HG02938 (cell line): ENCODE data around the gene POLR3B.
"Not testable (repeated sequence)": the region's sequence is repeated elsewhere in the genome, so short reads cannot be mapped to it uniquely, and the experiment has no call there.

ENCODE experiments used
- ATAC-seq: cut with Tn5 transposase; IDR thresholded peaks from one replicate; pipeline ENCODE4 v1.9.1; 2021; ENCODE audit warnings: mild to moderate bottlenecking, moderate library complexity; ENCODE audit not compliant: unreplicated experiment

Gene POLR3B

DNA sequence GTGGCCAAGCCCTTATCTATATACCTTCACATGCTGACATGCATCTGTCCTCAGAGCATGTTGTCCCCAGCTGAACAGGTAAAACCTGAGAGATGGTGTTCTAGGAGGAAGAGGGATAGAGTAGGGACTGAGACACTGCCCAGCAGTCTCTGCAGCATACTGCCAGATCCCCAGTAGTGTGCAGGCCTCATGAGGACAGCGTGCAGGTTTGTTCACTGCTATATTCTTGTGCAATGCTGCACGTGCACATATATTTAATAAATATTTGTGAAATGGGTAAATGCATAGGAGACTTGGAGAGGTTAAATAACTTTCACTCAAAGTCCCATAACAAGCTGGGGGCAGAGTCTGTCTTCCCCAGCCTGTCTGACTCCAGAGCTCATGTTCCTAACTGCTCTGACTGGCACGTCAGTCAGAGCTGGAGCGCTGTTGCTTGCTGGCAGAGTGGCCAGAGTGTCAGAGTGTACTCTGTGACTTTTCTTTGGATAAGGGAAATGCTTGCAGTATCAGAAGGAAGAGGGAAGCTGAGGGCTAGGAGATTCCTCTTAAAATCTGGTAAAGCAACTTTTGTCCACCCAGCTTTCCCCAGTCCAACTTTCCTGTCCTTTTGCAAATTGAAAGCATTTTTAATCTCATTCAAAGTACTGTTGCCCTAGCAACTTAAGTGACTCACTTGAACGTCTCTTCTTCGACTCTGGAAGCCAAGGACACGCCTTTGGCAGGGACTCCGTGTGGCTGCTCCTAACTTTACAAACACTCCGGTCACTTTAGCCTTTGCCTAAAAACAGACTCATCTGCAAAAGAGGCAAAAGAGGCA lies 14.9 kb upstream of the POLR3B start:
- no peak for ATAC-seq

DNA sequence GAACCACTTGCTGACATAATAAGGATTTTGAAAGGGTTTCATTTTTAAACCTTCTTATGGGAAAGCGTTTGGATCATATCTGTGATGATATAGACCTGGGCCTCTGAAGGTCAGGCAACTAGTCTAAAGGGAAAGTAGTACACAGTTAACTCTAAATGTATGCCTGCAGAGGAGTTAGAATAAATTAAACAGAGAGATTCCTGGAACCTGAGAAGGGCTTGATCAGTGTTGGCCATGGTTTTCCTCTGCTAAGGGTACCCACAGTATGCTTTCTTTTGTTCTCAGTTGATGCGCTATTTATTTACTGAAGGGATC lies 14.4 kb upstream of the POLR3B start:
- no peak for ATAC-seq

DNA sequence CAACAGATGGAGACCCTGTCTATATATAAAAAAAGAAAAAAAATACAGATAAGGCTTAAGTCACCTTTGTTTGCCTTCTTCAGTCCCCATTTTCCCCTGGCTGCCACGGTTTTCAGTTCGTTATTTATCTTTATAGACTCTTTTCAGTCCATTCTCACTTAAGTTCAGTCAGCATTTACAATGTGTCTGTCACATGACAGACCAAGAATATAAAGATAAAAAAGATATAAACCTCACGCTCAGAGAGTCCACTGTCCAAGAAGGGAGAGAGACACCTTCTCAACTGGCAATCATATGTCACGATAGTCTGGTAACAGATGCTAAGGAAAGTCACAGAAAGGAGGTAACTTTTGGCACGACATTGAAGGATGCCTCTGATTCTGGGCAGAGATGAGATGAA lies 13.4 kb upstream of the POLR3B start:
- ATAC-seq, result no peak

- no peak for ATAC-seq
Observed at GRCh38 chr12:106345746-106346145, 11.8 kb upstream of the POLR3B start.

- ATAC-seq, result no peak
Observed at GRCh38 chr12:106348411-106348810, 9.1 kb upstream of the POLR3B start.

DNA sequence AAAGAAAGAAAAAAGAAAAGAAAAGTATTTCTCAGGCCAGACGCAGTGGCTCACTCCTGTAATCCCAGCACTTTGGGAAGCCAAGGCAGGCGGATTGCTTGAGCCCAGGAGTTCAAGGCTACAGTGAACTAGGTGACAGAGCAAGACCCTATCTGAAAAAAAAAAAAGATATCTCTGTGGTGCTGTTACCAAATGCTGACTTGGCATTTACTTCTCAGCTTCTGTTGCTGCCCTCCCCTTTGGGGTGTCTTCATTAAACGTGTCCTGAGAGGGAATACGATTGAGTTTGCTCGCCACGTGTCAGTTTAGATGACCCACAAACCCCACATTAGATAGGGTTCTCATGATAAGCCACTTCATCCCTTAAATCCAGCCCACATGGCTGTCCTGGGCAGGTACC lies 4.4 kb upstream of the POLR3B start:
- no peak for ATAC-seq

DNA sequence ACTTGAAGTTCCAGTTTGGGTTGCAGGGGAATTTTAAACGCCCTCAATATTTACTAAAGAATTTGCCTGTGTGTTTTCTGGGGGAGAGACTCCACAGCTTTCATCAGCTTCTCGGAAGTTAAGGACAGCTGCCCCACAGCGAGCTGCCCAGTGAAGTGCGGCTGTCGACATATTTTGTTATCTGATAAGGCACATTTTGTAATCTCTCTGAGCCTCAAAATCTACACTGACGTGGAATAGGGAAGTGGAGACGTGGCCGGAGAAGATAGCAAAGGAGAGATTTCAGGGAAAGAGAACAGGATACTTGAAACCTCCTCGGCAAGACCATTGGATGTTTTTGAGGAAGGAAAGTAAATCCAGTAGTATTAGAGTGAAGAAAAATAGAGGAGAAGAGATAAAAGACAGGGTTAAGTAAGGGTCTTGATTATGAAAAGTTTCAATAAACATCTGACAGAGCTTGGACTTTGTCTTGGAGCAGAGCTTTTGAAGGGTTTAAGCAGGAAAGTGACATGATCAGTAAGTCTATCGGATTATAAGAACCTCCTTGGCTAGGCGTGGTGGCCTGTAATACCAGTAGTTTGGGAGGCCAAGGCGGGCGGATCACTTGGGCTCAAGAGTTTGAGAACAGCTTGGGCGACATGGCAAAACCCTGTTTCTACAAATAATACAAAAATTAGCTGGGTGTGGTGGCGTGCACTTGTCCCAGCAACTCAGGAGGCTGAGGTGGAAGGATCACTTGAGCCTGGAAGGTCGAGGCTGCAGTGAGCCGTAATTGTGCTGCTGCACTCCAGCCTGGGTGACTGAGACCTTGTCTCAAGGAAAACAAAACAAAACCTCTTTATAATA lies 1.1 kb downstream of the POLR3B start:
- ATAC-seq, result peak; percentile 15

DNA sequence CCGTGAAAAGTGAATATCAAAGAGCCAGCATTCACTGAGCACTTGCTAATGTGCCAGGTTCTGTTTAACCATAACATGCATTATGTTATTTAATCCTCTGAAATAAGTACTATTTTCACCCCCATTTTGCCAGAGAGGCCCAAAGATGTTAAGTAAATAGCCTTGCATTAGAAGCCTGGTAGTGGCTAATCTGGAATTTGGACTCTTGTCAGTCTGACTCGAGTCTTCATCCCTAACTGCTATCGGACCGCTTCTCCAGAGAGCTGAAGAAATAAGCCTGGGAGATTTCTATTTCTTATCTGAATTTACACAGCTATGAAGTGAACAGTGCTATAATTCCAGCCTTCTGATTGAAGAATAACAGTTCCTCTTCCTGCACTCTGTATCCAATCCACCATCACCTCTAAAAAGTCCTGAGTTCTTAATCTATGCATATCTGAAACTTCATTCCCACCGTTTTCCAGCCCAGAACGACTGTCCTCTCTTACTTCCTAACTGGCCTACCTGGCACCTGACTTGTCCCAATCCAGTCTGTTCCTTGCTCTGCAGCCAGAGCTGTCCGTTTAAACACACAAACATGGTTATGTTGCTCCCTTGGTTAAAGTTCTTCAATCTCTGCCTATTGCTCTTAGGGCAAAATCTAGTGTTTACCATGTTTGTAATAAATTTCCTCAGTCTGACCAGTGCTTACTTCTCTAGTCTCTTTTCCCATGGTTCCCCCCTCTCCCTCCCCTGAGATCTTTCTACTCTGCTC lies 2.3 kb downstream of the POLR3B start:
- ATAC-seq, result no peak

GRCh38 chr12:106360400-106360994 lies 2.9 kb downstream of the POLR3B start:
- no peak for ATAC-seq

- ATAC-seq, result no peak
Observed at GRCh38 chr12:106362971-106363370, 5.4 kb downstream of the POLR3B start.

DNA sequence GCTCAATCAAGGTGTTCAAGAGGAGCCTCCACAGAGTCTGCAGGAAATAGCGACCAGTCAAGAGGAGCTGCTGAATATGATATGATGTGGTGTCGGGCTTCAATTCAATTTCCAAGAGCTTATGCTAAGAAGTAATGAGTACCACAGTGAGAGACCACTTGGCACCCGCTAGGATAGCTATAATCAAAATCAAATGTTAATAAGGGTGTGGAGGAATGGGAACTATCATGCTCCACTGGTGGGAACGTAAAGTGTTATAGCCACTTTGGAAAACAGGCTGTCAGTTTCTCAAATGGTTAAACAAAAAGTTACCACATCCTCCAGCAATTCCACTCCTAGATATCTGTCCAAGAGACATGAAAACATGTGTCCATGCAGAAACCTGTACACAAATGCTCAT lies 6.7 kb downstream of the POLR3B start:
- ATAC-seq, result no peak

GRCh38 chr12:106369624-106370346 lies 12.2 kb downstream of the POLR3B start:
- no peak for ATAC-seq

DNA sequence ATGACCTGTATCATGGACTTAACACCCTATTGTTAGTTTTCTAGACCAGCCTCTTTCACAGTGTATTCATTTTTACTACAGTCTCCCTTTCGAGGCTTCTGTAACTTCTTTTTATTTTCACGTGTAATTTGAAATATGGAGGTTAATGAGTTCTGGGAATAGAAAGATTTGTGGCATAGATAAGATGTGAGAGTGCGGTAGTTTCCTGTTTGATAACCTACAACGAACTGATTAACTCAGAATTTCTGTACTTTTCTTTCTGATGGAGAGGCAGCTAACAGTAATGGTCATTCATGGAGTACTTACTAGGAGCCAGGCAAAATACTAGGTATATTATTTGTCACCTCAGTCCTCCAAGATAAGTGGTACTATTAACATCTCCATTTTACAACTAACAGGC lies 21.2 kb downstream of the POLR3B start:
- no peak for ATAC-seq

DNA sequence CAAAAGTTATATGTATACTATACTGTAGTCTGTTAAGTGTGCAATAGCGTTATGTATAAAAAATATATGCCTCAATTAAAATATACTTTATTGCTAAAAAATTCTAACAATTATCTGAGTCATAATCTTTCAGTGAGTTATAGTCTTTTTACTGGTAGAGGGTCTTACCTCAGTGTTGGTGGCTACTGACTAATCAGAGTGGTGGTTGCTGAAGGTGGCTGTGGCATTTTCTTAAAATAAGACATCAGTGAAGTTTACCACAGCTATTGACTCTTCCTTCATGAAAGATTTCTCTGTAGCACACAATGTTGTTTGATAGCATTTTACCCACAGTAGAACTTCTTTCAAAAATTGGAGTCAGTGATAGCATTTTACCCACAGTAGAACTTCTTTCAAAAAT lies 23.4 kb downstream of the POLR3B start:
- ATAC-seq, result no peak

GRCh38 chr12:106381866-106382265 lies 24.3 kb downstream of the POLR3B start:
- ATAC-seq, result not testable (repeated sequence)

DNA sequence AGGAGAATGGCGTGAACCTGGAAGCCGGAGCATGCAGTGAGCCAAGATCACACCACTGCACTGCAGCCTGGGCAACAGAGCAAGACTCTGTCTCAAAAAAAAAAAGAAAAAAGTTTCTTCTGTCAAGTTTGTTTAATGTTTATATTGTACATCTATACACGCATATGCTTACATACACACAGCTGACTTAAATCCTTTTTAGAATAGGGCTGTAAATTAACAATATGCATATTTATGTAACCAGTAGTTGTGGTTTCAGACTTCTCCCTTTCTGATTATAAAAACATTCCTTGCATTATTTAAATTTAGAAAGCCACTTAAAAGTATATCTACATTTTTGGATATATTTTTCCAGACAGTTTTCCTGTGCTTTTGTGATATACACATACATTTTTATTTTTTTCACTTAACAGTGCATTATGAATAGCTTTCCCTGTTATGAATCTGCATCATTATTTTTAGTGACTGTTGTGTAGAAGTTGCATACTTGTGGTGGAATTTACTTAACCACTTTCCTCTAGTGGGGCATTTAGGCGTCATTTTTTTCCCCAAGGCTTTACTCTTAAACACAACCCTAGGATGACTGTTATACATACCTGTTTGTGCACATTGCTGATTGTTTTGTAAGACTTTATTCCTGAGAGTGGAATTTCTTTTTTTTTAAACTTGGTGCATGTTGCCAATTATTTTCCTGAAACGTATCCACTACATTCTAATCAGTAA lies 29.4 kb downstream of the POLR3B start:
- no peak for ATAC-seq

DNA sequence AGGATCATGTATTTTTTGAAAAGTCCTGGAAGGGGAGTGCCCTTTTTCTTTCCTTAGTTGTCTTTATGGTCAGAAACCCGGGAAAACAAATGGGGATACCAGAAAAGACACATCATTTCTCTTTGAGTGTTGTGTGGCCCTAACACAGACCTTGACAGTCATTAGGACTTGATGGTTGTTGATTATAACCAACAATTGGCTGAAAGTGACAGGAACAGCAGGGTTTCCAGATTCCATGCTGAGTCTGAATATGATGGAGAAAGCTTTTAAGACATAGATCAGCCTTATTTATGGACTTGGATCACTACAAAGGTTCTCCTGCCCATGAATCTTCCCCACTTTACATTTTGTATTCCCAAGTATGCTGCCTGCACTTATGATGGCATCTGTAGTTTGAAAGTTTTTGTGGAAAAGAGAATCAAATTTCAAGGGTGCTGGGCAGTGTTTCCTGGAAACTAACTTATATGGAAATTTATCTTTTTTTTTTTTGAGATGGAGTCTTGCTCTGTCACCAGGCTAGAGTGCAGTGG lies 30.4 kb downstream of the POLR3B start:
- no peak for ATAC-seq

- ATAC-seq, result no peak
Observed at GRCh38 chr12:106389151-106389550, 31.6 kb downstream of the POLR3B start.

DNA sequence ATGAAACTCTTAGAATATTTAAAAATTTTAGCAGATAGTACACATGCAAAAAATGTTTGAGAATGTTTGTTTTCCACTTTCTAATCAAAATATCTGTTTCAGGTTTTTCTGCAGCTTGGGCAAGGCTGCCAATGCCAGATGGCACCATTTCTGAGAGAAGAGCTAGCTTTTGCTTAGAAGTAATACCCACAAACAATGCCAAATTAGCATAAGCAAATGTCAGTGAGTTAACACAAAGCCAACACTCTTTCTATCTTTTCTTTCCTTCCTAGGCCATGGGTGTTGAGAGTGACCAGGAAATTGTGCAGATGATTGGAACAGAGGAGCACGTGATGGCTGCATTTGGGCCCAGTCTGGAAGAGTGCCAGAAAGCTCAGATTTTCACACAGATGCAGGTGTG lies 35.2 kb downstream of the POLR3B start:
- no peak for ATAC-seq

- no peak for ATAC-seq
Observed at GRCh38 chr12:106409878-106410277, 52.3 kb downstream of the POLR3B start.
